ENCODE measurements around the gene MAPK1. TPM values are rescaled to one million over a fixed set of nuclear protein-coding genes. Genes with fewer than 3 reads are reported as not detected.
"Not testable (repeated sequence)": the region's sequence is repeated elsewhere in the genome, so short reads cannot be mapped to it uniquely, and the experiment has no call there.

Gene MAPK1
- total RNA-seq, 1 experiment from 2014 or later: 90.3 TPM

DNA sequence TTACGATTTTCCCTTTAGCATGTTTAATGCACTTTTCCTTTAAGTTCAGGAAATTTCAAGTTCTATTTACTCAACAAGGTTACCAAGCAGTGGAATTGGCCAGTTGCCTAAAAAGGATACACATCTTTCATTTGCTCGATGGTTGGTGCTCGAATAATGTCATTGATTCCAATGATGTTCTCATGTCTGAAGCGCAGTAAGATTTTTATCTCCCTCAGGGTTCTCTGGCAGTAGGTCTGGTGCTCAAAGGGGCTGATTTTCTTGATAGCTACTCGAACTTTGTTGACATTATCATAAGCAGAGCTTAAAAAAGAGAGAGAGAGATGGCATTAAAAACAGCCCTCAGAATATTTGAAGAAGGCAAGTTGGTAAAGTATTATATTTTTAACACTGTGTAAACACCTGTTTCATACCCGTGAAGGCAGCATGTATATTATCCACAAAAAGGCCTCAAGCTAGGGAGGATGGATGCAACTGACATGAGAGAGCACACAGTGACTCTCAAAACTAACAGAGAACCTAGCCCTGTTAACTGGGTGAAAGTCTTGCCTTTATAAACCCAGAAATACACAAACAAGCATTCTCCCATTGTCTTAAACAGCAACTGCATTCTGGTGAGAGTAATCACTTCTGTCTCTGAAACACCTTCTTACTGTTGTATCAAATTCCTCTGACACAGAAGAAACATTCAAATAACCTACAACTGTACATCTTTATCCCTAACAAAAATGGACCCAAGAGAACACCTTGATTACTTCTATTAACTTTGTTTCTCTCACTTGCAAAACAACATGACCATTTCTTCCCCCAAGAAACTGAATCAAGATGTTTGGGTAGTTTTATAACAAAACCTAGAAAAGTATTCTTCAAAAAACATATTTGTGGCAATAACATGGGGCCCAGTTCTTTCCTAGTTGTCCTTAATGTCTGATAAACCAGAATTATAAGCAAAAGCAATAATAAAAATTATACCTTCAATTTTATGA, 59.6 kb downstream of the MAPK1 start:
- H2BK20ac ChIP-seq (ENCODE audit: low read depth, low read length, poor library complexity, severe bottlenecking): no peak overlapping the region
- no peaks in the 10 kb centered on the region for H4K20me1 ChIP-seq (ENCODE audit: control insufficient read depth, insufficient read depth, insufficient read length)
- H4K5ac ChIP-seq (ENCODE audit: insufficient read length, low read depth, low read length): no peak overlapping the region
- H3K4me1 ChIP-seq (ENCODE audit: insufficient read depth, low read length): no peaks in the 10 kb centered on the region
- H3K9ac ChIP-seq (ENCODE audit: extremely low read depth, insufficient read length, low read length): no peak overlapping the region
- H3K4me1 Mint-ChIP-seq: peaks cover 3% of the 10 kb centered on the region in 2 experiments; a peak in 3 of 4 replicates
- H3K23ac ChIP-seq (ENCODE audit: insufficient read length, low read depth, low read length): no peak overlapping the region
- H2AK5ac ChIP-seq (ENCODE audit: insufficient read length, low read length): no peak overlapping the region
- no peak overlapping the region for H2BK120ac ChIP-seq (ENCODE audit: low read depth, low read length, poor library complexity, severe bottlenecking)
- H2BK5ac ChIP-seq (ENCODE audit: insufficient read length, low read length): no peak overlapping the region
- H3K4ac ChIP-seq (ENCODE audit: low read depth, low read length): no peak overlapping the region
- no peak overlapping the region for H4K91ac ChIP-seq (ENCODE audit: insufficient read length, low read depth, low read length)
- no peak overlapping the region for H2BK12ac ChIP-seq (ENCODE audit: insufficient read length, low read depth, low read length)
- no peak overlapping the region for H3K4me2 ChIP-seq (ENCODE audit: insufficient read depth, insufficient read length, low read length)
- H3K36me3 Mint-ChIP-seq (ENCODE audit: insufficient read depth in 1 of 3, low read depth in 3 of 3): peaks cover 33 to 56% (median 50%) of the 10 kb centered on the region in 3 experiments
- H3K27me3 Mint-ChIP-seq (ENCODE audit: low read depth): no peaks in the 10 kb centered on the region
- peaks cover 7% of the 10 kb centered on the region for H3K79me1 ChIP-seq (ENCODE audit: insufficient read depth, low read depth, low read length, poor library complexity, severe bottlenecking)
- no peak overlapping the region for H2AFZ ChIP-seq (ENCODE audit: low read length)
- no peak overlapping the region for H3K4me3 Mint-ChIP-seq
- no peak overlapping the region for H3K18ac ChIP-seq (ENCODE audit: insufficient read length, low read depth, low read length)
- H3K9me3 Mint-ChIP-seq: peaks cover 3 to 6% of the 10 kb centered on the region in 2 experiments; a peak in 2 of 5 replicates
- no peak overlapping the region for H2BK15ac ChIP-seq (ENCODE audit: low read depth, low read length)
- H3T11ph ChIP-seq (ENCODE audit: low read length): no peak overlapping the region
- TF ChIP-seq, protein P1, sequence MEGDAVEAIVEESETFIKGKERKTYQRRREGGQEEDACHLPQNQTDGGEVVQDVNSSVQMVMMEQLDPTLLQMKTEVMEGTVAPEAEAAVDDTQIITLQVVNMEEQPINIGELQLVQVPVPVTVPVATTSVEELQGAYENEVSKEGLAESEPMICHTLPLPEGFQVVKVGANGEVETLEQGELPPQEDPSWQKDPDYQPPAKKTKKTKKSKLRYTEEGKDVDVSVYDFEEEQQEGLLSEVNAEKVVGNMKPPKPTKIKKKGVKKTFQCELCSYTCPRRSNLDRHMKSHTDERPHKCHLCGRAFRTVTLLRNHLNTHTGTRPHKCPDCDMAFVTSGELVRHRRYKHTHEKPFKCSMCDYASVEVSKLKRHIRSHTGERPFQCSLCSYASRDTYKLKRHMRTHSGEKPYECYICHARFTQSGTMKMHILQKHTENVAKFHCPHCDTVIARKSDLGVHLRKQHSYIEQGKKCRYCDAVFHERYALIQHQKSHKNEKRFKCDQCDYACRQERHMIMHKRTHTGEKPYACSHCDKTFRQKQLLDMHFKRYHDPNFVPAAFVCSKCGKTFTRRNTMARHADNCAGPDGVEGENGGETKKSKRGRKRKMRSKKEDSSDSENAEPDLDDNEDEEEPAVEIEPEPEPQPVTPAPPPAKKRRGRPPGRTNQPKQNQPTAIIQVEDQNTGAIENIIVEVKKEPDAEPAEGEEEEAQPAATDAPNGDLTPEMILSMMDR (conservative IDR thresholded peaks at IDR 0.05): no peak
- no peaks in the 10 kb centered on the region for H3K27me3 ChIP-seq (ENCODE audit: insufficient read depth, low read length)
- H3K27ac ChIP-seq (ENCODE audit: insufficient read length, low read depth, low read length): no peak overlapping the region
- H3K9me3 ChIP-seq (ENCODE audit: control insufficient read depth, low read depth, low read length): no peaks in the 10 kb centered on the region
- no CpG with 5 or more reads among the region's 6 CpGs for WGBS (ENCODE audit: extremely low coverage, insufficient read length, low lambda C conversion rate)
- H4K8ac ChIP-seq (replicated peaks; ENCODE audit: insufficient read length, low read depth, low read length): no peak overlapping the region
- no peaks in the 10 kb centered on the region; the same call in 1 of the 2 replicates for H3K79me2 ChIP-seq (ENCODE audit: insufficient read depth, low read length)
- H3K56ac ChIP-seq (ENCODE audit: insufficient read length, low read depth, low read length): no peak overlapping the region
- H3K27ac Mint-ChIP-seq: peak overlapping the region in 1 of 3 experiments; percentile 33; a peak in 1 of 7 replicates
- H3K14ac ChIP-seq (ENCODE audit: insufficient read depth, low read length): no peak overlapping the region
- H3K23me2 ChIP-seq (ENCODE audit: insufficient read length, low read depth, low read length, poor library complexity, severe bottlenecking): no peaks in the 10 kb centered on the region
- no peak for DNase-seq

DNA sequence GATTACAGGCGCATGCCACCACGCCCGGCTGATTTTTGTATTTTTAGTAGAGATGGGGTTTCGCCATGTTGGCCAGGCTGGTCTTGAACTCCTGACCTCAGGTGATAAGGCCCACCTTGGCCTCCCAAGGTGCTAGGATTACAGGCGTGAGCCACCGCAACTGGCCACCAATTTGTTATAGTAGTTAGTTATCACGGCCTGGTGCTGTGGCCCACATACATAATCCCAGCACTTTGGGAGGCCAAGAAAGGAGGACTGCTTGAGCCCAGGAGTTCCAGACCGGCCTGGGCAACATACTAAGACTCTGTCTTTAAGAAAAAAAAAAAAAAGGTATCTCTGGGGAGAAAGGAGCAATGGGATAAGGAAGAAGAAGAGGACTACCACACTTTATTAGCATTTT, 62.1 kb downstream of the MAPK1 start:
- H3K79me2 ChIP-seq (ENCODE audit: insufficient read depth, low read length); H3K4me2 ChIP-seq (ENCODE audit: insufficient read depth, insufficient read length, low read length); H2BK20ac ChIP-seq (ENCODE audit: low read depth, low read length, poor library complexity, severe bottlenecking); H4K8ac ChIP-seq (replicated peaks; ENCODE audit: insufficient read length, low read depth, low read length); H3K4ac ChIP-seq (ENCODE audit: low read depth, low read length); DNase-seq; H3K23me2 ChIP-seq (ENCODE audit: insufficient read length, low read depth, low read length, poor library complexity, severe bottlenecking); H3K14ac ChIP-seq (ENCODE audit: insufficient read depth, low read length); H2BK15ac ChIP-seq (ENCODE audit: low read depth, low read length); H3K27me3 Mint-ChIP-seq (ENCODE audit: low read depth); H2BK5ac ChIP-seq (ENCODE audit: insufficient read length, low read length); H3K27me3 ChIP-seq (ENCODE audit: insufficient read depth, low read length); H3T11ph ChIP-seq (ENCODE audit: low read length); H4K5ac ChIP-seq (ENCODE audit: insufficient read length, low read depth, low read length); H4K20me1 ChIP-seq (ENCODE audit: control insufficient read depth, insufficient read depth, insufficient read length); H3K18ac ChIP-seq (ENCODE audit: insufficient read length, low read depth, low read length); H3K9me3 ChIP-seq (ENCODE audit: control insufficient read depth, low read depth, low read length); H3K9ac ChIP-seq (ENCODE audit: extremely low read depth, insufficient read length, low read length); H2AFZ ChIP-seq (ENCODE audit: low read length); H3K23ac ChIP-seq (ENCODE audit: insufficient read length, low read depth, low read length); H2BK12ac ChIP-seq (ENCODE audit: insufficient read length, low read depth, low read length); H4K91ac ChIP-seq (ENCODE audit: insufficient read length, low read depth, low read length); H2AK5ac ChIP-seq (ENCODE audit: insufficient read length, low read length); H3K79me1 ChIP-seq (ENCODE audit: insufficient read depth, low read depth, low read length, poor library complexity, severe bottlenecking); H3K4me1 ChIP-seq (ENCODE audit: insufficient read depth, low read length); H2BK120ac ChIP-seq (ENCODE audit: low read depth, low read length, poor library complexity, severe bottlenecking); H3K4me3 Mint-ChIP-seq; H3K9me3 Mint-ChIP-seq; H3K27ac ChIP-seq (ENCODE audit: insufficient read length, low read depth, low read length); H3K56ac ChIP-seq (ENCODE audit: insufficient read length, low read depth, low read length); H3K4me1 Mint-ChIP-seq; H3K27ac Mint-ChIP-seq: not testable (repeated sequence)
- no CpG with 5 or more reads among the region's 8 CpGs for WGBS (ENCODE audit: extremely low coverage, insufficient read length, low lambda C conversion rate)
- peaks cover 38 to 69% (median 67%) of the 10 kb centered on the region in 3 experiments for H3K36me3 Mint-ChIP-seq (ENCODE audit: insufficient read depth in 1 of 3, low read depth in 3 of 3)

Data from H9 (cell line).